ENCODE data around the gene CCR2.

DNA sequence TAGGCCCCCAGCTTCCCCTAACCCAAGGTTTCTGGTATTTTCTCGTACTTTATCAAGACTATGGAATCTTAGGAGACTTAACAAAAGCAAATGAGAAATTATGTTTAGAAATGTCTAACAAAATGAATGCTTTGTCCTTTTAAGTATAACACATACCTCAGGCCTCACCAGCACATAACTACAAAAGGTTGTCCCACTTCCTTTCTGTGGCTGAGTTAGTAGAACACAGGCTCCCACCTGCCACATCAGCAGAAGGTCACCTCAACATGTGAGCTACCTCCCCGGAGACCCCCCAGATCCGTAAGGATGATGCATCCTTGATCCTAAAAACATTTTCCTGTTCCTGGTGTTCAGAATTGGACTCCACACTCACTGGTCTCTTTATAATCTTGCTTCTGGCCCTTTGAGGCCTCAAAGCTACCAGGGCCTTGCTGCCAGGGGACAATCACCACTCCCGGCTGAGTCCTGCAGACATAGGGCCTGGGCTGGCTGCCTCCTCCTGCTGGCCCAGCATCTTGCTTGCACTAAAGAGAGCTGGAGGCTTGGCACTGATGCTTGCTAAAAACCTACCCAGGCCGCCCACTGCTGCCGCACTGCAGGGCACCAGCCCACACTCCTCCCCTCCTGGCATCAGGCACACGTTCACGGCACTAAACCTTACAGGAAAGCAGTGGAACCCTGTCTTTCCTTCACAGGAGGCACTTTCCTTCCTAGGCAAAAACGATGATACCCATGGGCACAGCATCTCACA, 56.0 kb downstream of the CCR2 start:
- TF ChIP-seq EZH2 (IDR thresholded peaks at IDR 0.05; ENCODE audit: low read depth) = no peak
- TF ChIP-seq, protein P1, sequence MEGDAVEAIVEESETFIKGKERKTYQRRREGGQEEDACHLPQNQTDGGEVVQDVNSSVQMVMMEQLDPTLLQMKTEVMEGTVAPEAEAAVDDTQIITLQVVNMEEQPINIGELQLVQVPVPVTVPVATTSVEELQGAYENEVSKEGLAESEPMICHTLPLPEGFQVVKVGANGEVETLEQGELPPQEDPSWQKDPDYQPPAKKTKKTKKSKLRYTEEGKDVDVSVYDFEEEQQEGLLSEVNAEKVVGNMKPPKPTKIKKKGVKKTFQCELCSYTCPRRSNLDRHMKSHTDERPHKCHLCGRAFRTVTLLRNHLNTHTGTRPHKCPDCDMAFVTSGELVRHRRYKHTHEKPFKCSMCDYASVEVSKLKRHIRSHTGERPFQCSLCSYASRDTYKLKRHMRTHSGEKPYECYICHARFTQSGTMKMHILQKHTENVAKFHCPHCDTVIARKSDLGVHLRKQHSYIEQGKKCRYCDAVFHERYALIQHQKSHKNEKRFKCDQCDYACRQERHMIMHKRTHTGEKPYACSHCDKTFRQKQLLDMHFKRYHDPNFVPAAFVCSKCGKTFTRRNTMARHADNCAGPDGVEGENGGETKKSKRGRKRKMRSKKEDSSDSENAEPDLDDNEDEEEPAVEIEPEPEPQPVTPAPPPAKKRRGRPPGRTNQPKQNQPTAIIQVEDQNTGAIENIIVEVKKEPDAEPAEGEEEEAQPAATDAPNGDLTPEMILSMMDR (conservative IDR thresholded peaks at IDR 0.05) = no peak
